ENCODE measurements around the gene SLC46A2.

GRCh38 chr9:112905084-112905483 lies 14.4 kb upstream of the SLC46A2 start:
- TF ChIP-seq POLR2AphosphoS5 (IDR thresholded peaks at IDR 0.05; ENCODE audit: borderline replicate concordance, low read depth, low read length): no peak
- no peak for TF ChIP-seq EZH2 (IDR thresholded peaks at IDR 0.05)
- no peak for TF ChIP-seq FOXP2 (optimal IDR thresholded peaks at IDR 0.05; ENCODE audit: control extremely low read depth, extremely low read length, insufficient read depth)

Measured in SK-N-MC (cell line).